ENCODE measurements around the gene ESYT2. TPM values are rescaled to one million over a fixed set of nuclear protein-coding genes. Genes with fewer than 3 reads are reported as not detected.

Gene ESYT2
- total RNA-seq, 1 experiment from 2014 or later, result 59.4 TPM

GRCh38 chr7:158748335-158748734 lies 81.0 kb downstream of the ESYT2 start:
- Mint-ChIP-seq H3K36me3 (ENCODE audit: insufficient read depth, unreplicated experiment) (peaks cover 45% of the 10 kb centered on the region), H3K27me3 (ENCODE audit: insufficient read depth, unreplicated experiment) (no peaks in the 10 kb centered on the region), H3K27ac (ENCODE audit: unreplicated experiment) (no peak overlapping the region), H3K4me3 (ENCODE audit: unreplicated experiment) (no peak overlapping the region), H3K9me3 (ENCODE audit: unreplicated experiment) (no peaks in the 10 kb centered on the region), H3K4me1 (ENCODE audit: low read depth, unreplicated experiment) (no peaks in the 10 kb centered on the region)
- Histone ChIP-seq H3K9me3 (no peaks in the 10 kb centered on the region), H3K36me3 (ENCODE audit: control insufficient read depth, insufficient read depth, low read length) (peaks cover 1% of the 10 kb centered on the region; the same call in 1 of the 2 replicates), H3K4me1 (no peaks in the 10 kb centered on the region), H3K4me3 (ENCODE audit: low read depth, low read length) (no peak overlapping the region), H3K27me3 (replicated peaks; ENCODE audit: control insufficient read depth, insufficient read depth, low read length) (no peaks in the 10 kb centered on the region)
- no peak for TF ChIP-seq CTCF (IDR thresholded peaks at IDR 0.05; ENCODE audit: insufficient read depth in 1 of 2, low read depth in 1 of 2, low read length in 1 of 2, severe bottlenecking in 1 of 2, unreplicated experiment in 1 of 2)
- DNase-seq, result no peak
- BruUV-seq (replicated peaks), result no TSS peak
- POLR2A ChIA-PET, result no interaction called here
- CTCF ChIA-PET, result no interaction called here
- intact Hi-C loops (cut with micrococcal nuclease; ENCODE audit: unreplicated experiment), result no loop called here

GRCh38 chr7:158747408-158747807 lies 81.9 kb downstream of the ESYT2 start:
- H3K27me3 Mint-ChIP-seq (ENCODE audit: insufficient read depth, unreplicated experiment), result no peaks in the 10 kb centered on the region
- Histone ChIP-seq H3K36me3 (ENCODE audit: control insufficient read depth, insufficient read depth, low read length) (peaks cover 1% of the 10 kb centered on the region; the same call in 1 of the 2 replicates), H3K27me3 (replicated peaks; ENCODE audit: control insufficient read depth, insufficient read depth, low read length) (no peaks in the 10 kb centered on the region), H3K4me1 (no peaks in the 10 kb centered on the region), H3K9me3 (no peaks in the 10 kb centered on the region), H3K4me3 (ENCODE audit: low read depth, low read length) (no peak overlapping the region)
- peaks cover 47% of the 10 kb centered on the region for H3K36me3 Mint-ChIP-seq (ENCODE audit: insufficient read depth, unreplicated experiment)
- no peak overlapping the region for H3K4me3 Mint-ChIP-seq (ENCODE audit: unreplicated experiment)
- ChIA-PET CTCF (no interaction called here), POLR2A (no interaction called here)
- no peak for TF ChIP-seq CTCF (IDR thresholded peaks at IDR 0.05; ENCODE audit: insufficient read depth in 1 of 2, low read depth in 1 of 2, low read length in 1 of 2, severe bottlenecking in 1 of 2, unreplicated experiment in 1 of 2)
- BruUV-seq (replicated peaks), result no TSS peak
- DNase-seq, result no peak
- H3K4me1 Mint-ChIP-seq (ENCODE audit: low read depth, unreplicated experiment), result no peaks in the 10 kb centered on the region
- H3K9me3 Mint-ChIP-seq (ENCODE audit: unreplicated experiment), result no peaks in the 10 kb centered on the region
- no peak overlapping the region for H3K27ac Mint-ChIP-seq (ENCODE audit: unreplicated experiment)
- intact Hi-C loops (cut with micrococcal nuclease; ENCODE audit: unreplicated experiment), result no loop called here

- no peak for TF ChIP-seq CTCF (IDR thresholded peaks at IDR 0.05; ENCODE audit: insufficient read depth in 1 of 2, low read depth in 1 of 2, low read length in 1 of 2, severe bottlenecking in 1 of 2, unreplicated experiment in 1 of 2)
- CTCF ChIA-PET, result no interaction called here
- BruUV-seq (replicated peaks), result no TSS peak
These were observed 82.4 kb downstream of the ESYT2 start for GRCh38 chr7:158746957-158747356.

More at GRCh38 chr7:158746957-158747356, 82.4 kb downstream of the ESYT2 start:
- no peaks in the 10 kb centered on the region for H3K4me1 Mint-ChIP-seq (ENCODE audit: low read depth, unreplicated experiment)
- H3K27ac Mint-ChIP-seq (ENCODE audit: unreplicated experiment), result no peak overlapping the region
- Histone ChIP-seq H3K4me1 (no peaks in the 10 kb centered on the region), H3K4me3 (ENCODE audit: low read depth, low read length) (no peak overlapping the region), H3K27me3 (replicated peaks; ENCODE audit: control insufficient read depth, insufficient read depth, low read length) (no peaks in the 10 kb centered on the region), H3K9me3 (no peaks in the 10 kb centered on the region), H3K36me3 (ENCODE audit: control insufficient read depth, insufficient read depth, low read length) (peaks cover 1% of the 10 kb centered on the region; the same call in 1 of the 2 replicates)
- POLR2A ChIA-PET, result no interaction called here
- DNase-seq, result no peak
- H3K36me3 Mint-ChIP-seq (ENCODE audit: insufficient read depth, unreplicated experiment), result peaks cover 52% of the 10 kb centered on the region
- no peak overlapping the region for H3K4me3 Mint-ChIP-seq (ENCODE audit: unreplicated experiment)
- no peaks in the 10 kb centered on the region for H3K9me3 Mint-ChIP-seq (ENCODE audit: unreplicated experiment)
- intact Hi-C loops (cut with micrococcal nuclease; ENCODE audit: unreplicated experiment), result no loop called here
- H3K27me3 Mint-ChIP-seq (ENCODE audit: insufficient read depth, unreplicated experiment), result no peaks in the 10 kb centered on the region

All from Caco-2 (cell line).